ENCODE measurements around the gene EPN3.

DNA sequence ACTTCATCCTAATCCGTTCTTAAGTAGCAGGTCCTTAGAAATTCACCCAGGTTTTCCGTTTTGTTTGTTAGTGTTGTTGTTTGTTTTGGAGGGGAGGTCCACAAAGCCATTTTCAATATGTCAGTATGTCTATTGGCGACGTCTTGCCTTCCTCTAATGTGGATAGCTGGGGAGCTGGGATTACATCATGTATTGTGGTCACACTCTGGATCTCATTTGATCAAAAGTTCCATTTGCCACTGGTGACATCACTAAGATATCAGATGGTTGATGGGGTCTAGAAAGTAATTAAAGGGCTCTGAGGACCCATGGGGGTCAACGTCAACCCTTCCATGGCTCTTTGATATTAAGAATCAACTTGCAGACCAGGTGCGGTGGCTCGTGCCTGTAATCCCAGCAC, 2.7 kb upstream of the EPN3 start:
- TF ChIP-seq EP300 (IDR thresholded peaks at IDR 0.05; ENCODE audit: borderline replicate concordance) (no peak), YY1 (IDR thresholded peaks at IDR 0.05; ENCODE audit: low read depth) (no peak), ZBTB7A (IDR thresholded peaks at IDR 0.05; ENCODE audit: low read depth) (no peak)
- TF ChIP-seq, protein P1, sequence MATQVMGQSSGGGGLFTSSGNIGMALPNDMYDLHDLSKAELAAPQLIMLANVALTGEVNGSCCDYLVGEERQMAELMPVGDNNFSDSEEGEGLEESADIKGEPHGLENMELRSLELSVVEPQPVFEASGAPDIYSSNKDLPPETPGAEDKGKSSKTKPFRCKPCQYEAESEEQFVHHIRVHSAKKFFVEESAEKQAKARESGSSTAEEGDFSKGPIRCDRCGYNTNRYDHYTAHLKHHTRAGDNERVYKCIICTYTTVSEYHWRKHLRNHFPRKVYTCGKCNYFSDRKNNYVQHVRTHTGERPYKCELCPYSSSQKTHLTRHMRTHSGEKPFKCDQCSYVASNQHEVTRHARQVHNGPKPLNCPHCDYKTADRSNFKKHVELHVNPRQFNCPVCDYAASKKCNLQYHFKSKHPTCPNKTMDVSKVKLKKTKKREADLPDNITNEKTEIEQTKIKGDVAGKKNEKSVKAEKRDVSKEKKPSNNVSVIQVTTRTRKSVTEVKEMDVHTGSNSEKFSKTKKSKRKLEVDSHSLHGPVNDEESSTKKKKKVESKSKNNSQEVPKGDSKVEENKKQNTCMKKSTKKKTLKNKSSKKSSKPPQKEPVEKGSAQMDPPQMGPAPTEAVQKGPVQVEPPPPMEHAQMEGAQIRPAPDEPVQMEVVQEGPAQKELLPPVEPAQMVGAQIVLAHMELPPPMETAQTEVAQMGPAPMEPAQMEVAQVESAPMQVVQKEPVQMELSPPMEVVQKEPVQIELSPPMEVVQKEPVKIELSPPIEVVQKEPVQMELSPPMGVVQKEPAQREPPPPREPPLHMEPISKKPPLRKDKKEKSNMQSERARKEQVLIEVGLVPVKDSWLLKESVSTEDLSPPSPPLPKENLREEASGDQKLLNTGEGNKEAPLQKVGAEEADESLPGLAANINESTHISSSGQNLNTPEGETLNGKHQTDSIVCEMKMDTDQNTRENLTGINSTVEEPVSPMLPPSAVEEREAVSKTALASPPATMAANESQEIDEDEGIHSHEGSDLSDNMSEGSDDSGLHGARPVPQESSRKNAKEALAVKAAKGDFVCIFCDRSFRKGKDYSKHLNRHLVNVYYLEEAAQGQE (IDR thresholded peaks at IDR 0.05; ENCODE audit: low read depth), result no peak

Data from Ishikawa (cell line).